ENCODE data around the gene KRTAP10-6. TPM values are rescaled to one million over a fixed set of nuclear protein-coding genes. Genes with fewer than 3 reads are reported as not detected.

The KRTAP10-6 gene
- total and polyA plus RNA-seq, 2 donors from 2014 or later: not detected

GRCh38 chr21:44619886-44620285 is 27.6 kb upstream of the KRTAP10-6 start:
- H3K9me3 ChIP-seq (ENCODE audit: control insufficient read depth in 2 of 3, insufficient read depth in 1 of 3, low read length in 3 of 3): peaks cover 0 to 18% (median 0%) of the 10 kb centered on the region in 3 donors
- no peak overlapping the region for H3K4me3 ChIP-seq (ENCODE audit: low read length in 3 of 3)
- no peaks in the 10 kb centered on the region for H3K4me1 ChIP-seq (ENCODE audit: control insufficient read depth in 2 of 3, insufficient read depth in 2 of 3, low read depth in 1 of 3, low read length in 3 of 3)
- FAIRE-seq: no peak
- DNase-seq: no peak
- no peaks in the 10 kb centered on the region for H3K27me3 ChIP-seq (ENCODE audit: control insufficient read depth, insufficient read depth, low read length)
- H3K27ac ChIP-seq (ENCODE audit: low read depth in 2 of 2, low read length in 2 of 2): no peak overlapping the region
- intact Hi-C loops (cut with DNase I): no loop called here
- TF ChIP-seq CTCF (IDR thresholded peaks at IDR 0.05; ENCODE audit: borderline replicate concordance, extremely low read depth, insufficient read depth): no peak
- no peaks in the 10 kb centered on the region for H3K36me3 ChIP-seq (ENCODE audit: control insufficient read depth in 2 of 3, insufficient read depth in 3 of 3, low read length in 3 of 3)
- H3K9ac ChIP-seq (ENCODE audit: low read length in 3 of 3): no peak overlapping the region

GRCh38 chr21:44618909-44619308 is 26.6 kb upstream of the KRTAP10-6 start:
- H3K36me3 ChIP-seq (ENCODE audit: control insufficient read depth in 2 of 3, insufficient read depth in 3 of 3, low read length in 3 of 3): no peaks in the 10 kb centered on the region
- no peaks in the 10 kb centered on the region for H3K4me1 ChIP-seq (ENCODE audit: control insufficient read depth in 2 of 3, insufficient read depth in 2 of 3, low read depth in 1 of 3, low read length in 3 of 3)
- H3K9ac ChIP-seq (ENCODE audit: low read length in 3 of 3): no peak overlapping the region
- no peaks in the 10 kb centered on the region for H3K27me3 ChIP-seq (ENCODE audit: control insufficient read depth, insufficient read depth, low read length)
- FAIRE-seq (no peak), DNase-seq (no peak)
- peaks cover 0 to 9% (median 0%) of the 10 kb centered on the region in 3 donors for H3K9me3 ChIP-seq (ENCODE audit: control insufficient read depth in 2 of 3, insufficient read depth in 1 of 3, low read length in 3 of 3)
- H3K4me3 ChIP-seq (ENCODE audit: low read length in 3 of 3): no peak overlapping the region
- intact Hi-C loops (cut with DNase I): no loop called here
- no peak for TF ChIP-seq CTCF (IDR thresholded peaks at IDR 0.05; ENCODE audit: borderline replicate concordance, extremely low read depth, insufficient read depth)
- H3K27ac ChIP-seq (ENCODE audit: low read depth in 2 of 2, low read length in 2 of 2): no peak overlapping the region

- no peaks in the 10 kb centered on the region for H3K27me3 ChIP-seq (ENCODE audit: control insufficient read depth, insufficient read depth, low read length)
- FAIRE-seq: no peak
- H3K9ac ChIP-seq (ENCODE audit: low read length in 3 of 3): no peak overlapping the region
- H3K36me3 ChIP-seq (ENCODE audit: control insufficient read depth in 2 of 3, insufficient read depth in 3 of 3, low read length in 3 of 3): no peaks in the 10 kb centered on the region
- intact Hi-C loops (cut with DNase I): no loop called here
- peaks cover 0 to 5% (median 0%) of the 10 kb centered on the region in 3 donors for H3K9me3 ChIP-seq (ENCODE audit: control insufficient read depth in 2 of 3, insufficient read depth in 1 of 3, low read length in 3 of 3)
- peak; percentile 25 for TF ChIP-seq CTCF (IDR thresholded peaks at IDR 0.05; ENCODE audit: borderline replicate concordance, extremely low read depth, insufficient read depth)
- no peak overlapping the region for H3K27ac ChIP-seq (ENCODE audit: low read depth in 2 of 2, low read length in 2 of 2)
- peak in 1 of 5 donors; percentile 8 for DNase-seq
- no peak overlapping the region for H3K4me3 ChIP-seq (ENCODE audit: low read length in 3 of 3)
- H3K4me1 ChIP-seq (ENCODE audit: control insufficient read depth in 2 of 3, insufficient read depth in 2 of 3, low read depth in 1 of 3, low read length in 3 of 3): no peaks in the 10 kb centered on the region
Measured at GRCh38 chr21:44618504-44618903, 26.2 kb upstream of the KRTAP10-6 start.

GRCh38 chr21:44617071-44617501 is 24.8 kb upstream of the KRTAP10-6 start:
- Histone ChIP-seq H3K27ac (ENCODE audit: low read depth in 2 of 2, low read length in 2 of 2) (no peak overlapping the region), H3K27me3 (ENCODE audit: control insufficient read depth, insufficient read depth, low read length) (no peaks in the 10 kb centered on the region), H3K36me3 (ENCODE audit: control insufficient read depth in 2 of 3, insufficient read depth in 3 of 3, low read length in 3 of 3) (no peaks in the 10 kb centered on the region), H3K4me3 (ENCODE audit: low read length in 3 of 3) (no peak overlapping the region), H3K9ac (ENCODE audit: low read length in 3 of 3) (no peak overlapping the region), H3K4me1 (ENCODE audit: control insufficient read depth in 2 of 3, insufficient read depth in 2 of 3, low read depth in 1 of 3, low read length in 3 of 3) (no peaks in the 10 kb centered on the region), H3K9me3 (ENCODE audit: control insufficient read depth in 2 of 3, insufficient read depth in 1 of 3, low read length in 3 of 3) (no peaks in the 10 kb centered on the region)
- DNase-seq (peak in 1 of 5 donors; percentile 70), FAIRE-seq (no peak)
- intact Hi-C loops (cut with DNase I): no loop called here
- no peak for TF ChIP-seq CTCF (IDR thresholded peaks at IDR 0.05; ENCODE audit: borderline replicate concordance, extremely low read depth, insufficient read depth)

All from kidney (tissue), 14 donors.